ENCODE measurements around the gene SLC49A3. TPM values are rescaled to one million over a fixed set of nuclear protein-coding genes. Genes with fewer than 3 reads are reported as not detected.
"Not testable (repeated sequence)": the region's sequence is repeated elsewhere in the genome, so short reads cannot be mapped to it uniquely, and the experiment has no call there.

SLC49A3 gene
- total RNA-seq (2021) = 8.1 and 10.7 TPM in 2 replicates
- Bru-seq, nascent RNA = percentile 31 among the genes with signal in this experiment
- percentile 39 among the genes with signal in this experiment for BruChase-seq, experiment 1, labeled RNA remaining after a 2-hour chase
- BruChase-seq, experiment 2, labeled RNA remaining after a 6-hour chase = percentile 56 among the genes with signal in this experiment
- long read RNA-seq, partial matches to known transcripts = 0 of 3 reads
- long read RNA-seq, other reads (novel, unspliced or antisense) = 3 of 3 reads

DNA sequence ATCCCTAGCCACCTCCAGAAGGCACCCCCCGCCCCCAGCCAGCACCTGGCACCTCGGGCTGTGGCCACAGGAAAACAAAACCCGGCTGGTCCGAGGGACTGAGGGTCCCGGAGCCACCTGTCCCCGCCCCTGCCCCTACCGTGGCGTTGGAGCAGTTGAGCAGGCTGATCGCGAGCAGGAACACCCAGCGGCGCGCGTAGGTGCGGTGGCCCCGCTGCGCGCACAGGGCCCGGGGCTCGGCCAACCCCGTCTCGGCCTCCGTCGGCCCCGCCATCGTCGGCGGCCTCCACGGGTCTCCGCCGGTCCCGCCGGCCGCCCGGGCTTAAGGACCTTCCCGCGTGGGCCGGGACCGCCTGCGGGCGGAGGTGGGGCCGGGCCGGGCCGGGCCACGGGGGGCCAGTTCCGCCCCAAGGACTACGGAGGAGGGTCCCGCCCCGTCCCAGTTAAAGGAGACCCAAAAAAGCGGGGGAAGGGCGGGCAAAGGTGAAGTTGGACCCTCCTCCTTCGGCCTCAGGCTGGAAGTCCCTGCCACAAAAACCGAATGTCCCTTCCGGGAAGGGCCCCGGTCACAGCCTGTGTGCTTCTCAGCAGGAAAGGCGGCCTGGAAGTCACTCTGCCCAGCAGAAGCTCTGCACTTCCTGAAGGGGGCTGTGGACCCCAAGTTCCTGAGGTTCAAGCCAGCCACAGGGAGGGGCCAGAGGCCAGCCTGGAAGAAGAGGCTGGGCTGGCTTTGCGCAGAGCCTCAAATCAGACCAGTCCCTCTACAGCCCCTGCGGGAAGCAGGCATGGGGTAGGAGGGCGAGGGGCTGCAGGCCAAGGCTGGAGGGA is at the start of gene SLC49A3:
TSS of gene SLC49A3 (minus strand) at position 298 of the 828 bp plus-strand sequence. CDS start at position 274, 24 bp downstream.
- H3K27ac ChIP-seq = peak within 1 kb of the TSS; percentile 5; the same call in 1 of the 2 replicates
- H3K4me1 ChIP-seq (replicated peaks; ENCODE audit: insufficient read depth) = peaks cover 19% of the 10 kb centered on the region
- ChIA-PET POLR2A (ENCODE audit: unreplicated experiment) (interaction anchor here (0.6 to 0.7 kb wide), 3 partner anchors 109 to 1816 kb away, joined by 3 to 7 read pairs (median 3); no protein-coding TSS in a partner anchor), CTCF (no interaction called here)
- H3K4me3 ChIP-seq = peak within 1 kb of the TSS; percentile 39; the same call in 1 of the 2 replicates
- H3K36me3 ChIP-seq (ENCODE audit: low read depth) = no peaks in the 10 kb centered on the region
- H3K9me3 ChIP-seq (ENCODE audit: insufficient read depth, low read depth) = no peaks in the 10 kb centered on the region
- H4K20me1 ChIP-seq (ENCODE audit: insufficient read depth) = no peaks in the 10 kb centered on the region
- H2AFZ ChIP-seq = peak within 1 kb of the TSS; percentile 60; the same call in 1 of the 2 replicates
- TF ChIP-seq, protein P1, sequence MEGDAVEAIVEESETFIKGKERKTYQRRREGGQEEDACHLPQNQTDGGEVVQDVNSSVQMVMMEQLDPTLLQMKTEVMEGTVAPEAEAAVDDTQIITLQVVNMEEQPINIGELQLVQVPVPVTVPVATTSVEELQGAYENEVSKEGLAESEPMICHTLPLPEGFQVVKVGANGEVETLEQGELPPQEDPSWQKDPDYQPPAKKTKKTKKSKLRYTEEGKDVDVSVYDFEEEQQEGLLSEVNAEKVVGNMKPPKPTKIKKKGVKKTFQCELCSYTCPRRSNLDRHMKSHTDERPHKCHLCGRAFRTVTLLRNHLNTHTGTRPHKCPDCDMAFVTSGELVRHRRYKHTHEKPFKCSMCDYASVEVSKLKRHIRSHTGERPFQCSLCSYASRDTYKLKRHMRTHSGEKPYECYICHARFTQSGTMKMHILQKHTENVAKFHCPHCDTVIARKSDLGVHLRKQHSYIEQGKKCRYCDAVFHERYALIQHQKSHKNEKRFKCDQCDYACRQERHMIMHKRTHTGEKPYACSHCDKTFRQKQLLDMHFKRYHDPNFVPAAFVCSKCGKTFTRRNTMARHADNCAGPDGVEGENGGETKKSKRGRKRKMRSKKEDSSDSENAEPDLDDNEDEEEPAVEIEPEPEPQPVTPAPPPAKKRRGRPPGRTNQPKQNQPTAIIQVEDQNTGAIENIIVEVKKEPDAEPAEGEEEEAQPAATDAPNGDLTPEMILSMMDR (conservative IDR thresholded peaks at IDR 0.05) = no peak
- no peak for TF ChIP-seq EZH2 (IDR thresholded peaks at IDR 0.05; ENCODE audit: low read depth)
- H3K9me2 ChIP-seq (ENCODE audit: insufficient read depth) = no peaks in the 10 kb centered on the region
- peak within 1 kb of the TSS; percentile 74 for H3K4me2 ChIP-seq
- peaks cover 11% of the 10 kb centered on the region; the same call in 1 of the 2 replicates for H3F3A ChIP-seq (ENCODE audit: insufficient read depth, low read depth)
- DNase-seq = peak in 1 of 2 experiments; percentile 35
- H3K27me3 ChIP-seq (ENCODE audit: insufficient read depth, low read depth) = no peaks in the 10 kb centered on the region
- no peaks in the 10 kb centered on the region for H3K79me2 ChIP-seq (ENCODE audit: low read depth)
- intact Hi-C loops (cut with micrococcal nuclease; ENCODE audit: unreplicated experiment) = loop anchor here (1.0 kb wide), 1 partner anchor 15 kb away; the partner anchor contains the start of genes ATP5ME and MYL5
- BruUV-seq (replicated peaks) = TSS peak; percentile 20

DNA sequence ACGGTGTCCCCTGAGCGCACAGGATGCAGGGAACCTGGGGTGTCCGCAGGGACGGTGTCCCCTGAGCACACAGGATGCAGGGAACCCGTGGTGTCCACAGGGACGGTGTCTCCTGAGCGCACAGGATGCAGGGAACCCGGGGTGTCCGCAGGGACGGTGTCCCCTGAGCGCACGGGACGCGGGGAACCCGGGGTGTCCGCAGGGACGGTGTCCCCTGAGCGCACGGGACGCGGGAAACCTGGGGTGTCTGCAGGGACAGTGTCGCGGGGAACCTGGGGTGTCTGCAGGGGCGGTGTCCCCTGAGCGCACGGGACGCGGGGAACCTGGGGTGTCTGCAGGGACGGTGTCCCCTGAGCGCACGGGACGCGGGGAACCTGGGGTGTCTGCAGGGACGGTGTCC is 47.6 kb upstream of the SLC49A3 start:
- H3K9me3 ChIP-seq (ENCODE audit: insufficient read depth, low read depth); intact Hi-C loops (cut with micrococcal nuclease; ENCODE audit: unreplicated experiment); H3K36me3 ChIP-seq (ENCODE audit: low read depth); DNase-seq; H4K20me1 ChIP-seq (ENCODE audit: insufficient read depth); H3K27me3 ChIP-seq (ENCODE audit: insufficient read depth, low read depth); H3F3A ChIP-seq (ENCODE audit: insufficient read depth, low read depth); H3K4me2 ChIP-seq; POLR2A ChIA-PET (ENCODE audit: unreplicated experiment); H3K79me2 ChIP-seq (ENCODE audit: low read depth); H3K27ac ChIP-seq; CTCF ChIA-PET; H3K4me1 ChIP-seq (replicated peaks; ENCODE audit: insufficient read depth); H3K4me3 ChIP-seq; H3K9me2 ChIP-seq (ENCODE audit: insufficient read depth); BruUV-seq (replicated peaks); H2AFZ ChIP-seq: not testable (repeated sequence)

GRCh38 chr4:735583-735982 is 46.6 kb upstream of the SLC49A3 start:
- Histone ChIP-seq H4K20me1 (ENCODE audit: insufficient read depth) (0 out of 2 replicates have a peak, but pooled peaks cover 4% of the 10 kb centered on the region), H3K79me2 (ENCODE audit: low read depth) (no peaks in the 10 kb centered on the region; the same call in 1 of the 2 replicates), H3K4me1 (replicated peaks; ENCODE audit: insufficient read depth) (no peaks in the 10 kb centered on the region), H3K4me2 (no peak overlapping the region), H3K36me3 (ENCODE audit: low read depth) (0 out of 2 replicates have a peak, but pooled peaks cover 4% of the 10 kb centered on the region), H3K27me3 (ENCODE audit: insufficient read depth, low read depth) (no peaks in the 10 kb centered on the region), H3K9me2 (ENCODE audit: insufficient read depth) (no peaks in the 10 kb centered on the region), H3F3A (ENCODE audit: insufficient read depth, low read depth) (peaks cover 6% of the 10 kb centered on the region; the same call in 1 of the 2 replicates), H3K4me3 (no peak overlapping the region), H3K27ac (no peak overlapping the region), H2AFZ (no peak overlapping the region), H3K9me3 (ENCODE audit: insufficient read depth, low read depth) (no peaks in the 10 kb centered on the region)
- ChIA-PET CTCF (no interaction called here), POLR2A (ENCODE audit: unreplicated experiment) (no interaction called here)
- DNase-seq = no peak
- intact Hi-C loops (cut with micrococcal nuclease; ENCODE audit: unreplicated experiment) = no loop called here
- BruUV-seq (replicated peaks) = no TSS peak
- TF ChIP-seq, protein P1 (conservative IDR thresholded peaks at IDR 0.05) = no peak
- TF ChIP-seq EZH2 (IDR thresholded peaks at IDR 0.05; ENCODE audit: low read depth) = no peak

All from PC-9 (cell line).